Osteoblast (primary cell): ENCODE data around the gene DCAF11. TPM values are rescaled to one million over a fixed set of nuclear protein-coding genes. Genes with fewer than 3 reads are reported as not detected.

ENCODE experiments used
- DNase-seq: peaks from one replicate; pipeline ENCODE4 v3.0.0; 2011; ENCODE audit warnings: low spot score, mixed read lengths; ENCODE audit not compliant: insufficient read length; ENCODE audit errors: missing footprints
- H2AFZ ChIP-seq: 2 replicates; pipeline ENCODE4 v1.6.0; 2011; ENCODE audit warnings: mild to moderate bottlenecking, low read length
- H3K27ac ChIP-seq: 2 replicates; pipeline ENCODE4 v1.5.1; 2011; ENCODE audit warnings: mild to moderate bottlenecking, low read depth, low read length, moderate library complexity
- H3K27me3 ChIP-seq: 2 replicates; pipeline ENCODE4 v1.6.0; 2012; ENCODE audit warnings: mild to moderate bottlenecking, control low read depth, inconsistent platforms, low read length, moderate library complexity; ENCODE audit not compliant: insufficient read depth
- H3K36me3 ChIP-seq: 2 replicates; pipeline ENCODE4 v1.5.1; 2011; ENCODE audit warnings: mild to moderate bottlenecking, low read length, control low read depth, moderate library complexity; ENCODE audit not compliant: insufficient read depth
- H3K4me1 ChIP-seq: 2 replicates; pipeline ENCODE4 v1.5.1; 2011; ENCODE audit warnings: mild to moderate bottlenecking, low read length, control low read depth, moderate library complexity; ENCODE audit not compliant: insufficient read depth
- H3K4me2 ChIP-seq: 2 replicates; pipeline ENCODE4 v1.6.0; 2011; ENCODE audit warnings: mild to moderate bottlenecking, low read length; ENCODE audit not compliant: insufficient read depth
- H3K4me3 ChIP-seq: fragments of 200-600 bp; sonication (generic); 3 replicates; pipeline ENCODE4 v1.5.1; 2012; ENCODE audit warnings: mild to moderate bottlenecking, low read length, inconsistent platforms; ENCODE audit not compliant: insufficient read depth
- H3K79me2 ChIP-seq: 2 replicates; pipeline ENCODE4 v1.6.0; 2012; ENCODE audit warnings: mild to moderate bottlenecking, low read length, control low read depth, inconsistent platforms; ENCODE audit not compliant: insufficient read depth
- H3K9me3 ChIP-seq: 2 replicates; pipeline ENCODE4 v1.5.1; 2011; ENCODE audit warnings: low read depth, low read length, control low read depth
- H4K20me1 ChIP-seq: 2 replicates; pipeline ENCODE4 v1.6.0; 2012; ENCODE audit warnings: mild to moderate bottlenecking, low read length, control low read depth; ENCODE audit not compliant: insufficient read depth
- CTCF ChIP-seq: IDR thresholded peaks from 2 replicates; pipeline ENCODE4 v1.5.1; 2011; ENCODE audit warnings: mild to moderate bottlenecking, low read depth, low read length, moderate library complexity; ENCODE audit errors: extremely low read depth
- total RNA-seq: library from RNA; depleted of rRNA; stranded (reverse); fragments of >200 nt; gene quantifications from 2 replicates; pipeline ENCODE4 v1.2.3, GENCODE V29; 2012

Gene DCAF11
- total RNA-seq, 1 donor: 84.7 TPM

- Histone ChIP-seq H4K20me1 (no peaks in the 10 kb centered on the region), H3K27ac (no peak overlapping the region), H3K79me2 (no peaks in the 10 kb centered on the region), H3K36me3 (no peaks in the 10 kb centered on the region), H3K27me3 (peaks cover 17% of the 10 kb centered on the region), H3K9me3 (no peaks in the 10 kb centered on the region), H3K4me1 (no peaks in the 10 kb centered on the region), H3K4me3 (no peak overlapping the region), H3K4me2 (no peak overlapping the region), H2AFZ (no peak overlapping the region)
- no peak for TF ChIP-seq CTCF
- peak; percentile 76 for DNase-seq
Measured at GRCh38 chr14:24070285-24071143, 44.1 kb upstream of the DCAF11 start.

GRCh38 chr14:24071144-24071697 is 43.4 kb upstream of the DCAF11 start, which contains the start of gene CPNE6:
Gene CPNE6, plus strand, starts transcription at chr14:24071562. Its CDS starts 1,375 bp downstream, at chr14:24072937.
- no peaks in the 10 kb centered on the region for H3K36me3 ChIP-seq
- no peaks in the 10 kb centered on the region for H3K79me2 ChIP-seq
- no peak within 1 kb of the TSS for H3K4me3 ChIP-seq
- H3K4me1 ChIP-seq: no peaks in the 10 kb centered on the region
- H3K9me3 ChIP-seq: no peaks in the 10 kb centered on the region
- peaks cover 16% of the 10 kb centered on the region for H3K27me3 ChIP-seq
- peak; percentile 84 for DNase-seq
- no peak within 1 kb of the TSS for H3K4me2 ChIP-seq
- no peak within 1 kb of the TSS for H3K27ac ChIP-seq
- TF ChIP-seq CTCF: no peak
- no peak within 1 kb of the TSS for H2AFZ ChIP-seq
- H4K20me1 ChIP-seq: no peaks in the 10 kb centered on the region

- Histone ChIP-seq H3K4me1 (no peaks in the 10 kb centered on the region), H3K9me3 (no peaks in the 10 kb centered on the region), H3K4me3 (no peak overlapping the region), H4K20me1 (no peaks in the 10 kb centered on the region), H3K27ac (no peak overlapping the region), H2AFZ (no peak overlapping the region), H3K4me2 (no peak overlapping the region), H3K79me2 (no peaks in the 10 kb centered on the region), H3K27me3 (peaks cover 16% of the 10 kb centered on the region), H3K36me3 (no peaks in the 10 kb centered on the region)
- no peak for TF ChIP-seq CTCF
- DNase-seq: peak; percentile 47
Measured at GRCh38 chr14:24071836-24072430, 42.6 kb upstream of the DCAF11 start.

GRCh38 chr14:24072436-24072835 is 42.1 kb upstream of the DCAF11 start:
- Histone ChIP-seq H3K4me3 (no peak overlapping the region), H3K27ac (no peak overlapping the region), H3K27me3 (peaks cover 16% of the 10 kb centered on the region), H3K4me2 (no peak overlapping the region), H3K9me3 (no peaks in the 10 kb centered on the region), H3K36me3 (no peaks in the 10 kb centered on the region), H2AFZ (no peak overlapping the region), H3K4me1 (no peaks in the 10 kb centered on the region), H4K20me1 (no peaks in the 10 kb centered on the region), H3K79me2 (no peaks in the 10 kb centered on the region)
- DNase-seq: no peak
- TF ChIP-seq CTCF: no peak
